IMR-90 (cell line): ENCODE measurements around the gene GPLD1. TPM values are rescaled to one million over a fixed set of nuclear protein-coding genes. Genes with fewer than 3 reads are reported as not detected.

Experiments used
- ATAC-seq: fragments of 200-7000 bp; cut with Tn5 transposase; 2 replicates; pipeline ENCODE4 v1.9.1; 2020; ENCODE audit warnings: low read depth, mild to moderate bottlenecking, moderate library complexity
- BruUV-seq: library from RNA; stranded (reverse); fragments of 400-500 nt; replicated peaks from 2 replicates; lab custom pipeline; 2021; lab: Mats Ljungman, UMichigan
- CTCF ChIA-PET: fragments of 300-600 bp; formaldehyde crosslinking; extraction: SDS; loops from one replicate; lab custom pipeline; 2021; ENCODE audit warnings: antibody characterized with exemption; lab: Yijun Ruan, JAX
- POLR2A ChIA-PET: fragments of 300-600 bp; sonication (Branson Sonifier 250); formaldehyde crosslinking; loops from one replicate; lab custom pipeline; 2022; ENCODE audit warnings: antibody characterized with exemption; ENCODE audit not compliant: unreplicated experiment; lab: Charles Lee
- DNase-seq: peaks from one replicate; pipeline ENCODE4 v3.0.0; 2013
- H2AFZ ChIP-seq: replicated peaks from 2 replicates; pipeline ENCODE3; 2013; ENCODE audit warnings: low read length, mild to moderate bottlenecking; ENCODE audit not compliant: poor library complexity
- H2AK5ac ChIP-seq: 2 replicates; pipeline ENCODE4 v1.6.1; 2013; ENCODE audit warnings: low read depth, low read length, inconsistent platforms
- H2AK9ac ChIP-seq: replicated peaks from 2 replicates; pipeline ENCODE3; 2013; ENCODE audit warnings: mild to moderate bottlenecking, low read depth, low read length, moderate library complexity; ENCODE audit not compliant: poor library complexity
- H2BK120ac ChIP-seq: 2 replicates; pipeline ENCODE4 v1.6.1; 2013; ENCODE audit warnings: low read depth, low read length, inconsistent platforms
- H2BK15ac ChIP-seq: 3 replicates; pipeline ENCODE4 v1.6.1; 2013; ENCODE audit warnings: low read depth, low read length, inconsistent platforms
- H2BK20ac ChIP-seq: 2 replicates; pipeline ENCODE4 v1.6.1; 2013; ENCODE audit warnings: low read depth, mild to moderate bottlenecking, inconsistent platforms, low read length, moderate library complexity
- H2BK5ac ChIP-seq: 2 replicates; pipeline ENCODE4 v1.6.1; 2013; ENCODE audit warnings: mild to moderate bottlenecking, low read depth, low read length, inconsistent platforms; ENCODE audit not compliant: poor library complexity, severe bottlenecking
- H3K14ac ChIP-seq: replicated peaks from 2 replicates; pipeline ENCODE4 v1.6.1; 2013; ENCODE audit warnings: low read depth, low read length, inconsistent platforms
- H3K18ac ChIP-seq: 2 replicates; pipeline ENCODE4 v1.6.1; 2013; ENCODE audit warnings: low read depth, low read length, control low read depth
- H3K23ac ChIP-seq: 2 replicates; pipeline ENCODE4 v1.6.1; 2013; ENCODE audit warnings: low read depth, low read length, inconsistent platforms
- H3K27ac ChIP-seq: 2 replicates; pipeline ENCODE4 v1.5.1; 2013; ENCODE audit warnings: mild to moderate bottlenecking, control low read depth, low read length; ENCODE audit not compliant: insufficient read depth
- H3K27me3 ChIP-seq: 2 replicates; pipeline ENCODE4 v1.6.1; 2013; ENCODE audit warnings: low read length; ENCODE audit not compliant: control insufficient read depth, insufficient read depth
- H3K36me3 ChIP-seq: 2 replicates; pipeline ENCODE4 v1.6.1; 2013; ENCODE audit warnings: low read length, mixed read lengths; ENCODE audit not compliant: control insufficient read depth, insufficient read depth
- H3K4ac ChIP-seq: 2 replicates; pipeline ENCODE4 v1.6.1; 2013; ENCODE audit warnings: low read depth, low read length, inconsistent platforms
- H3K4me1 ChIP-seq: 2 replicates; pipeline ENCODE4 v1.6.1; 2013; ENCODE audit warnings: low read length, mixed read lengths; ENCODE audit not compliant: control insufficient read depth, insufficient read depth
- H3K4me2 ChIP-seq: 2 replicates; pipeline ENCODE4 v1.6.1; 2013; ENCODE audit warnings: low read depth, mild to moderate bottlenecking, control low read depth, low read length, moderate library complexity
- H3K4me3 ChIP-seq: 2 replicates; pipeline ENCODE4 v1.5.1; 2013; ENCODE audit warnings: low read depth, mild to moderate bottlenecking, control low read depth, low read length, moderate library complexity; ENCODE audit not compliant: insufficient read depth
- H3K56ac ChIP-seq: 2 replicates; pipeline ENCODE4 v1.6.1; 2013; ENCODE audit warnings: low read length, inconsistent platforms; ENCODE audit not compliant: insufficient read depth; ENCODE audit errors: extremely low read depth
- H3K79me1 ChIP-seq, 2 experiments: 2 replicates each; pipeline ENCODE4 v1.6.1; 2013; ENCODE audit warnings: low read length in 2 of 2, inconsistent platforms in 1 of 2, low read depth in 1 of 2
- H3K9ac ChIP-seq: 2 replicates; pipeline ENCODE4 v1.6.1; 2013; ENCODE audit warnings: low read depth, low read length, control low read depth
- H3K9me1 ChIP-seq: 2 replicates; pipeline ENCODE4 v1.6.1; 2013; ENCODE audit warnings: low read length, inconsistent platforms; ENCODE audit not compliant: insufficient read depth
- H3K9me3 ChIP-seq: 2 replicates; pipeline ENCODE4 v1.6.1; 2013; ENCODE audit warnings: low read length; ENCODE audit not compliant: control insufficient read depth, insufficient read depth
- H4K20me1 ChIP-seq: 2 replicates; pipeline ENCODE4 v1.6.1; 2013; ENCODE audit warnings: low read length, inconsistent platforms; ENCODE audit not compliant: insufficient read depth
- H4K5ac ChIP-seq: 2 replicates; pipeline ENCODE4 v1.6.1; 2013; ENCODE audit warnings: mild to moderate bottlenecking, low read depth, low read length, control low read depth
- H4K8ac ChIP-seq, 2 experiments: 2 replicates each; pipeline ENCODE4 v1.6.1; 2013; ENCODE audit warnings: low read depth in 2 of 2, low read length in 2 of 2, control low read depth in 1 of 2, inconsistent platforms in 1 of 2
- H4K91ac ChIP-seq: 2 replicates; pipeline ENCODE4 v1.6.1; 2013; ENCODE audit warnings: low read depth, low read length, inconsistent platforms; ENCODE audit not compliant: insufficient read depth
- CEBPB ChIP-seq: IDR thresholded peaks from 2 replicates; pipeline ENCODE4 v1.6.1; 2012; ENCODE audit warnings: low read depth, low read length, improper control_type of control experiment
- NFE2L2 ChIP-seq: fragments of 150-350 bp; IDR thresholded peaks from 2 replicates; pipeline ENCODE4 v1.6.1; 2016; ENCODE audit warnings: low read depth, mild to moderate bottlenecking, low read length
- RFX5 ChIP-seq: IDR thresholded peaks from 2 replicates; pipeline ENCODE4 v1.8.0; 2012; ENCODE audit warnings: low read depth, mild to moderate bottlenecking, low read length, moderate library complexity
- USF2 ChIP-seq: fragments of 150-350 bp; IDR thresholded peaks from 2 replicates; pipeline ENCODE4 v1.6.1; 2017; ENCODE audit warnings: mild to moderate bottlenecking, antibody characterized with exemption, low read length, low read depth
- WGBS, 2 experiments: methylation state at CpG; one replicate each; pipeline versions ENCODE4 v1.1.5 to v1.1.7; 2013; ENCODE audit warnings: missing lambda C conversion rate in 2 of 2; ENCODE audit not compliant: insufficient read length in 1 of 2; ENCODE audit errors: extremely low coverage in 2 of 2; 5-methylcytosine and 5-hydroxymethylcytosine counted together
- dilution Hi-C: fragments of 300-500 bp; cut with HindIII; formaldehyde crosslinking; loops from one replicate; pipeline ENCODE4 v1.14.3; 2018; ENCODE audit warnings: low sequenced_read_pairs; ENCODE audit not compliant: unreplicated experiment
- in situ Hi-C: fragments of 300-500 bp; cut with MboI; formaldehyde crosslinking; loops from 3 replicates; pipeline ENCODE4 v1.14.3; 2019; ENCODE audit warnings: low sequenced_read_pairs, inconsistent platforms, mixed read lengths
- intact Hi-C: fragments of 100-400 bp; cut with micrococcal nuclease; formaldehyde crosslinking; loops from 2 replicates; pipeline ENCODE4 v1.10.0; 2022
- polyA plus RNA-seq, 3 experiments: library from polyadenylated mRNA; depleted of rRNA; stranded (reverse); fragments of >200 nt; gene quantifications; 2 replicates each; pipeline ENCODE4 v1.2.3, GENCODE V29; 2012; ENCODE audit warnings: low replicate concordance in 1 of 3
- total RNA-seq: library from RNA; depleted of rRNA; stranded (reverse); fragments of >200 nt; gene quantifications from 2 replicates; pipeline ENCODE4 v1.2.3, GENCODE V29; 2012

Gene GPLD1
- total and polyA plus RNA-seq, 2 of the 4 experiments (the other 2 are of a cell fraction) = 0.05 to 0.18 TPM

DNA sequence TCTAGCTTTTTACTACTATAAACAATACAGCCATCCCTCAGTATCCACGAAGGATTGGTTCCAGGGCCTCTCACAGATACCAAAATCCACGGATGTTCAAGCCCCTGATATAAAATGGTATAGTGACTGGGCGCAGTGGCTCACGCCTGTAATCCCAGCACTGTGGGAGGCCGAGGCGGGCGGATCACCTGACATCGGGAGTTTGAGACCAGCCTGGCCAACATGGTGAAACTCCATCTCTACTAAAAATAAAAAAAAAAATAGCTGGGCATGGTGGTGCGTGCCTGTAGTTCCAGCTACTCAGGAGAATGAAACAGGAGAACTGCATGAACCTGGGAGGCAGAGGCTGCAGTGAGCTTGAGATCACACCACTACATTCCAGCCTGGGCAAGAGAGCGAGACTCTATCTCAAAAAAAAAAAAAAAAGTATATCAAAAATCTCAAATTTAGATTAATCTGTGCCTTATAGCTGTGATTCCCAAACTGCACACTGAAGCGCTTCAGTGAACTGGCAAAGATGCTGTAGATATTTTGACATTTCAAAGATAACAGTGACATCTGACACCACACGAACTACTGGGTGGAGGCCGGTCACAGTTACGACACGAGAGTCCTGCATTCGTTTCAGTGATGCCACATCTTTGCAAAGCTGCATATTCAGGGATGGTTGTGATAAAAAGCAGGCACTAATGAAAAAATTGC, 48.3 kb downstream of the GPLD1 start:
- peaks cover 3% of the 10 kb centered on the region; the same call in 1 of the 2 replicates for H3K9me1 ChIP-seq
- H2BK120ac ChIP-seq = no peak overlapping the region
- ATAC-seq (no peak), DNase-seq (no peak)
- POLR2A ChIA-PET = no interaction called here
- dilution Hi-C loops = no loop called here
- no peak overlapping the region for H3K23ac ChIP-seq
- CTCF ChIA-PET = no interaction called here
- H3K4ac ChIP-seq = no peak overlapping the region
- no peaks in the 10 kb centered on the region for H3K36me3 ChIP-seq
- BruUV-seq = no TSS peak
- H3K4me1 ChIP-seq = no peaks in the 10 kb centered on the region
- no peak overlapping the region for H3K56ac ChIP-seq
- H2BK20ac ChIP-seq = no peak overlapping the region
- no peak overlapping the region for H4K8ac ChIP-seq
- no peak overlapping the region for H2AFZ ChIP-seq
- H2BK5ac ChIP-seq = no peak overlapping the region
- H3K9ac ChIP-seq = no peak overlapping the region
- no peak overlapping the region for H2BK15ac ChIP-seq
- H3K79me1 ChIP-seq = no peaks in the 10 kb centered on the region
- H2AK9ac ChIP-seq = no peak overlapping the region
- H3K4me2 ChIP-seq = no peak overlapping the region
- intact Hi-C loops = no loop called here
- in situ Hi-C loops = no loop called here
- no peak for TF ChIP-seq NFE2L2
- no peak for TF ChIP-seq USF2
- TF ChIP-seq CEBPB = no peak
- no peak for TF ChIP-seq RFX5
- no peaks in the 10 kb centered on the region for H3K9me3 ChIP-seq
- no peak overlapping the region for H4K91ac ChIP-seq
- H3K27me3 ChIP-seq = no peaks in the 10 kb centered on the region; the same call in 1 of the 2 replicates
- H2AK5ac ChIP-seq = no peak overlapping the region
- no peak overlapping the region for H3K18ac ChIP-seq
- H3K27ac ChIP-seq = no peak overlapping the region
- H3K14ac ChIP-seq = no peak overlapping the region
- H3K4me3 ChIP-seq = no peak overlapping the region
- WGBS, 2 experiments = 55% methylated on average over 5 of the region's 16 CpGs; no CpG with 5 or more reads in 1 of the 2 experiments
- no peaks in the 10 kb centered on the region for H4K20me1 ChIP-seq
- no peak overlapping the region for H4K5ac ChIP-seq
